SK-N-SH treated with all-trans-retinoic acid at 6 μM for 48 hours (cell line): ENCODE results near the gene IQSEC1.

Source experiments
- GLIS3 ChIP-seq: fragments of 250-450 bp; sonication (Bioruptor Pico); IDR thresholded peaks from 2 replicates; pipeline ENCODE4 v1.5.0; 2020; ENCODE audit warnings: mild to moderate bottlenecking, moderate library complexity
- PATZ1 ChIP-seq: fragments of 250-450 bp; sonication (Bioruptor Pico); IDR thresholded peaks from 2 replicates; pipeline ENCODE4 v1.8.0; 2020; ENCODE audit warnings: mild to moderate bottlenecking, moderate library complexity, borderline replicate concordance
- PPARA ChIP-seq: fragments of 250-450 bp; sonication (Bioruptor Pico); IDR thresholded peaks from 2 replicates; pipeline ENCODE4 v1.5.0; 2020; ENCODE audit warnings: mild to moderate bottlenecking, borderline replicate concordance
- TOX ChIP-seq: fragments of 250-450 bp; sonication (Bioruptor Pico); IDR thresholded peaks from 2 replicates; pipeline ENCODE4 v1.8.0; 2021; ENCODE audit warnings: mild to moderate bottlenecking, moderate library complexity, borderline replicate concordance
- TSHZ2 ChIP-seq: fragments of 250-450 bp; sonication (Bioruptor Pico); IDR thresholded peaks from 2 replicates; pipeline ENCODE4 v1.5.0; 2020; ENCODE audit warnings: mild to moderate bottlenecking, moderate library complexity
- ZFP3 ChIP-seq: fragments of 250-450 bp; sonication (Bioruptor Pico); IDR thresholded peaks from 2 replicates; pipeline ENCODE4 v1.5.0; 2020; ENCODE audit warnings: mild to moderate bottlenecking, moderate library complexity
- ZFP30 ChIP-seq: fragments of 450-650 bp; formaldehyde crosslinking; IDR thresholded peaks from 2 replicates; pipeline ENCODE4 v1.5.0; 2022; ENCODE audit warnings: mild to moderate bottlenecking, moderate library complexity

- TF ChIP-seq PPARA (CRISPR knock-in tag) (no peak), ZFP30 (CRISPR knock-in tag) (no peak), ZFP3 (CRISPR knock-in tag) (no peak), PATZ1 (CRISPR knock-in tag) (no peak), GLIS3 (CRISPR knock-in tag) (no peak), TSHZ2 (no peak), TOX (no peak)
Measured at GRCh38 chr3:13116426-13116825, 43.2 kb upstream of the IQSEC1 start.
